Naive thymus-derived CD4-positive, alpha-beta T cell (primary cell): Measurements from ENCODE around the gene SLCO6A1. TPM values are rescaled to one million over a fixed set of nuclear protein-coding genes. Genes with fewer than 3 reads are reported as not detected.

Experiments
- ATAC-seq: fragments of 150-1000 bp; cut with Tn5 transposase; 2 replicates; pipeline ENCODE4 v1.10.0; 2021; ENCODE audit warnings: mild to moderate bottlenecking, moderate library complexity
- CTCF ChIA-PET: fragments of 350-600 bp; sonication (Branson Sonifier 250); formaldehyde crosslinking; loops from one replicate; lab custom pipeline; 2021; ENCODE audit warnings: antibody characterized with exemption; lab: Charles Lee
- POLR2A ChIA-PET: fragments of 350-600 bp; sonication (Branson Sonifier 250); formaldehyde crosslinking; loops from one replicate; lab custom pipeline; 2021; ENCODE audit warnings: antibody characterized with exemption, inconsistent platforms; lab: Charles Lee
- DNase-seq, 9 donors: peaks; one replicate each; pipeline versions ENCODE4 v3.0.0 to v3.0.0-alpha.2; 2020 to 2022; ENCODE audit warnings: mixed read lengths in 1 of 9
- H3K27ac ChIP-seq: one replicate; pipeline ENCODE4 v1.7.0; 2013; ENCODE audit warnings: mild to moderate bottlenecking, low read depth, low read length, moderate library complexity
- H3K27me3 ChIP-seq, 2 donors: one replicate each; pipeline ENCODE4 v1.7.0; 2013; ENCODE audit warnings: low read length in 2 of 2, mild to moderate bottlenecking in 2 of 2, moderate library complexity in 2 of 2; ENCODE audit not compliant: control insufficient read depth in 2 of 2, insufficient read depth in 2 of 2
- H3K36me3 ChIP-seq, 3 experiments: 1 replicate in 2 of 3; 2 replicates in 1 of 3; pipeline ENCODE4 v1.7.0; 2013; ENCODE audit warnings: low read length in 3 of 3, mild to moderate bottlenecking in 3 of 3, moderate library complexity in 1 of 3; ENCODE audit not compliant: insufficient read depth in 3 of 3, control insufficient read depth in 2 of 3
- H3K4me1 ChIP-seq, 2 donors: one replicate each; pipeline ENCODE4 v1.7.0; 2013; ENCODE audit warnings: low read length in 2 of 2, mild to moderate bottlenecking in 2 of 2, moderate library complexity in 1 of 2; ENCODE audit not compliant: control insufficient read depth in 2 of 2, insufficient read depth in 2 of 2
- H3K4me3 ChIP-seq: 2 replicates; pipeline ENCODE4 v1.7.0; 2013; ENCODE audit warnings: mild to moderate bottlenecking, low read length
- H3K9me3 ChIP-seq, 3 experiments: 1 replicate in 2 of 3; 2 replicates in 1 of 3; pipeline ENCODE4 v1.7.0; 2013; ENCODE audit warnings: low read length in 3 of 3; ENCODE audit not compliant: control insufficient read depth in 2 of 3
- H3K27ac Mint-ChIP-seq, 9 donors: one replicate each; pipeline ENCODE4 v1.8.0; 2020 to 2022; ENCODE audit warnings: mixed read lengths in 9 of 9, mild to moderate bottlenecking in 8 of 9, moderate library complexity in 5 of 9, inconsistent platforms in 2 of 9
- H3K27me3 Mint-ChIP-seq, 5 donors: one replicate each; pipeline ENCODE4 v1.8.0; 2021 to 2022; ENCODE audit warnings: mixed read lengths in 5 of 5, mild to moderate bottlenecking in 1 of 5
- H3K36me3 Mint-ChIP-seq, 5 donors: one replicate each; pipeline ENCODE4 v1.8.0; 2020 to 2022; ENCODE audit warnings: mixed read lengths in 5 of 5, mild to moderate bottlenecking in 3 of 5, inconsistent platforms in 1 of 5
- H3K4me1 Mint-ChIP-seq, 7 donors: one replicate each; pipeline ENCODE4 v1.8.0; 2020 to 2022; ENCODE audit warnings: mixed read lengths in 7 of 7, mild to moderate bottlenecking in 3 of 7, inconsistent platforms in 1 of 7
- H3K4me3 Mint-ChIP-seq, 10 donors: one replicate each; pipeline ENCODE4 v1.8.0; 2020 to 2022; ENCODE audit warnings: mild to moderate bottlenecking in 10 of 10, mixed read lengths in 10 of 10, moderate library complexity in 6 of 10, inconsistent platforms in 2 of 10
- H3K9me3 Mint-ChIP-seq, 11 donors: one replicate each; pipeline ENCODE4 v1.8.0; 2020 to 2022; ENCODE audit warnings: mixed read lengths in 11 of 11, mild to moderate bottlenecking in 4 of 11, inconsistent platforms in 1 of 11, moderate library complexity in 1 of 11
- intact Hi-C, 2 donors: fragments of 100-400 bp; cut with micrococcal nuclease; formaldehyde crosslinking; loops; one replicate each; pipeline ENCODE4 v1.15.1; 2023
- polyA plus RNA-seq, 2 donors: library from polyadenylated mRNA; unstranded; fragments of 300-500 nt; fragmentation: Illumina TruSeq; gene quantifications; one replicate each; pipeline ENCODE4 v1.2.3, GENCODE V29; 2021
- total RNA-seq, 6 experiments: library from RNA in 5 of 6; stranded (reverse) in 5 of 6; gene quantifications; 1 replicate in 5 of 6; 2 replicates in 1 of 6; pipeline ENCODE4 v1.2.3 and lab custom pipeline; 2021 to 2026

SLCO6A1 gene
- total and polyA plus RNA-seq, 7 experiments from 2014 or later, result not detected

DNA sequence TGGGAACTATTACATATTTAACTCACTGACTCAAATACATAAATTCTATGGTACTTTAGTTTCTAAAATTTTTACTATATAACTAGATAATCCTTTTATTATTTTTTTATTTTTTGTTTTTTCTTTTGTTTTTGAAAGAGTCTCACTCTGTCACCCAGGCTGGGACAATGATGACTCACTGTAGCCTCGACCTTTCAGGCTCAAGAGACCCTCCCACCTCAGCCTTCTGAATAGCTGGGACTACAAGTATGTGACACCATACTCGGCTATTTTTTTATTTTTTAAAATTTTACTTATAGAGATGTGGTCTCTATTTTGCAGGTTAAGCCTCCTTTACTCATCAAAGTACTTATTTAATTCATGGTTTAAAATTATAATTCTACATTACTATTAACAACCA is 110.6 kb downstream of the SLCO6A1 start:
- ATAC-seq, result no peak

DNA sequence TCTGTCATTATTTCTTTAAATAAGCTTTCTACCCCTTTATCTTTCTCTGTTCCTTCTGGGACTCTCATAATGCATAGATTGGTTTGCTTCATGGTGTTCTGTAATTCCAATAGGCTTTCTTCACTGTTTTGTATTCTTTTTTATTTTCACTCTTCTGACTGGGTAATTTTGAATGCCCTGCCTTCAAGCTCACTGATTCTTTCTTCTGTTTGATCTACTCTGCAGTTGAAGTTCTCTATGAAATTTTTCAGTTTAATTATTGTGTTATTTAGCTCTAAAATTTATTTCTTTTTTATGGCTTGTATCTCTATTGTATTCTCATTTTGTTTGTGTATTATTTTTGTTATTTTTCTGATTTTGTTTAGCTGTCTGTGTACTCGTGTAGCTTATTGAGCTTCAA is 113.4 kb downstream of the SLCO6A1 start:
- Histone ChIP-seq H3K27me3 (no peaks in the 10 kb centered on the region), H3K4me3 (no peak overlapping the region), H3K4me1 (no peaks in the 10 kb centered on the region), H3K9me3 (peaks cover 0 to 12% (median 0%) of the 10 kb centered on the region in 3 experiments), H3K36me3 (no peaks in the 10 kb centered on the region), H3K27ac (no peak overlapping the region)
- no peak for ATAC-seq
- ChIA-PET CTCF (no interaction called here), POLR2A (no interaction called here)
- Mint-ChIP-seq H3K4me3 (no peak overlapping the region), H3K4me1 (no peaks in the 10 kb centered on the region), H3K36me3 (no peaks in the 10 kb centered on the region), H3K27me3 (peaks cover 0 to 4% (median 0%) of the 10 kb centered on the region in 5 donors), H3K27ac (no peak overlapping the region), H3K9me3 (peaks cover 0 to 24% (median 12%) of the 10 kb centered on the region in 11 donors)
- no peak for DNase-seq
- intact Hi-C loops, result no loop called here

More for the DNA sequence above, 110.6 kb downstream of the SLCO6A1 start:
- no peak for DNase-seq
- no peaks in the 10 kb centered on the region for H3K36me3 ChIP-seq
- peaks cover 0 to 24% (median 12%) of the 10 kb centered on the region in 11 donors for H3K9me3 Mint-ChIP-seq
- ChIA-PET CTCF (no interaction called here), POLR2A (no interaction called here)
- no peaks in the 10 kb centered on the region for H3K4me1 Mint-ChIP-seq
- no peaks in the 10 kb centered on the region for H3K36me3 Mint-ChIP-seq
- H3K27ac Mint-ChIP-seq, result no peak overlapping the region
- no peak overlapping the region for H3K4me3 Mint-ChIP-seq
- peaks cover 0 to 5% (median 0%) of the 10 kb centered on the region in 5 donors for H3K27me3 Mint-ChIP-seq
- no peaks in the 10 kb centered on the region for H3K4me1 ChIP-seq
- peaks cover 0 to 12% (median 0%) of the 10 kb centered on the region in 3 experiments for H3K9me3 ChIP-seq
- no peak overlapping the region for H3K27ac ChIP-seq
- H3K27me3 ChIP-seq, result no peaks in the 10 kb centered on the region
- intact Hi-C loops, result no loop called here
- H3K4me3 ChIP-seq, result no peak overlapping the region

DNA sequence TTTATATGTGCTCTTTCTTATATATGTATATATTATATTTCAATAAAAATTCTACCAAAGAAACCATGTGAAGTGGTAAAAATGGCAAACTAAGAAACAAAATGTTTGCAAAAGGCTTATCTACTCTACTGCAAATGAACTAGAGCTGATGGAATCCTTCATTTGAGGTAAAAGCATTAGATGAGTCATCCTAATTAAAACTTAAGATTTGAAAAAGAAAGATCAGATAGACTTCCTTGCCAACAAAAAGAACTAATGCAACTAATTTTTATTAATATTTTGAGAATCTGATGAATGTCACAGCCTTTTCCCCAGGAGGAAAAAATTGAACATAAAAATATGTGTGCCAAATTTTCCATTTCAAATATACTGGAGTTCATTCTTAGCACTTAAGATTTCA is 118.6 kb downstream of the SLCO6A1 start:
- Histone ChIP-seq H3K9me3 (no peaks in the 10 kb centered on the region), H3K4me1 (no peaks in the 10 kb centered on the region), H3K27me3 (no peaks in the 10 kb centered on the region), H3K36me3 (no peaks in the 10 kb centered on the region), H3K27ac (no peak overlapping the region), H3K4me3 (no peak overlapping the region)
- H3K36me3 Mint-ChIP-seq, result no peaks in the 10 kb centered on the region
- intact Hi-C loops, result no loop called here
- H3K27me3 Mint-ChIP-seq, result no peaks in the 10 kb centered on the region
- POLR2A ChIA-PET, result no interaction called here
- CTCF ChIA-PET, result no interaction called here
- ATAC-seq (no peak), DNase-seq (no peak)
- no peak overlapping the region for H3K4me3 Mint-ChIP-seq
- H3K9me3 Mint-ChIP-seq, result peaks cover 0 to 18% (median 7%) of the 10 kb centered on the region in 11 donors
- H3K27ac Mint-ChIP-seq, result no peak overlapping the region
- no peaks in the 10 kb centered on the region for H3K4me1 Mint-ChIP-seq

DNA sequence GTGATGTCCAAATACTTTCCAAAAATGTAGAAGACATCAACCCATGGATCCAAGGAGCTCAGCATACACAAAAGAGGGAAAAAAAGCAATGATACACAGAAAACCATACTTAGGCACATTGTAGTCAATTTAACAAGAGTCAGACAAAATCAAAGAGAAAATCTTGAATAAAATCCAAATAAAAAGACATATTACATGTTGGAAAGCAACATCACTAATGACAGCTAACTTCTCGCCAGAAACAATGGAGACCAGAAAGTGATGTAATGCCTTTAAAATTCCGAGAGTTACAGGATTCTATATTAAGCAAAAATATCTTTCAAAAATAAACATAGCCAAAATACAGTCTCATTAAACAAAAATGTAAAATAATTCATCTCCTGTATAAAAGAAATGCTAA is 122.9 kb downstream of the SLCO6A1 start:
- H3K9me3 ChIP-seq, result no peaks in the 10 kb centered on the region
- no peaks in the 10 kb centered on the region for H3K27me3 ChIP-seq
- ChIA-PET POLR2A (no interaction called here), CTCF (no interaction called here)
- DNase-seq (no peak), ATAC-seq (no peak)
- no peaks in the 10 kb centered on the region for H3K36me3 ChIP-seq
- no peaks in the 10 kb centered on the region for H3K36me3 Mint-ChIP-seq
- intact Hi-C loops, result no loop called here
- no peak overlapping the region for H3K4me3 ChIP-seq
- H3K4me1 ChIP-seq, result no peaks in the 10 kb centered on the region
- no peak overlapping the region for H3K27ac ChIP-seq
- H3K9me3 Mint-ChIP-seq, result peaks cover 0 to 5% (median 0%) of the 10 kb centered on the region in 11 donors
- no peaks in the 10 kb centered on the region for H3K27me3 Mint-ChIP-seq
- H3K4me1 Mint-ChIP-seq, result no peaks in the 10 kb centered on the region
- H3K27ac Mint-ChIP-seq, result no peak overlapping the region
- no peak overlapping the region for H3K4me3 Mint-ChIP-seq

- ATAC-seq, result no peak
- DNase-seq, result no peak
- Histone ChIP-seq H3K36me3 (no peaks in the 10 kb centered on the region), H3K4me3 (no peak overlapping the region), H3K27ac (no peak overlapping the region), H3K27me3 (no peaks in the 10 kb centered on the region), H3K9me3 (no peaks in the 10 kb centered on the region), H3K4me1 (no peaks in the 10 kb centered on the region)
- no peaks in the 10 kb centered on the region for H3K4me1 Mint-ChIP-seq
- no peak overlapping the region for H3K27ac Mint-ChIP-seq
- H3K9me3 Mint-ChIP-seq, result peaks cover 0 to 5% (median 0%) of the 10 kb centered on the region in 11 donors
- intact Hi-C loops, result no loop called here
- ChIA-PET CTCF (no interaction called here), POLR2A (no interaction called here)
- H3K36me3 Mint-ChIP-seq, result no peaks in the 10 kb centered on the region
- H3K27me3 Mint-ChIP-seq, result no peaks in the 10 kb centered on the region
- H3K4me3 Mint-ChIP-seq, result no peak overlapping the region
Measured at GRCh38 chr5:102375272-102375671, 123.5 kb downstream of the SLCO6A1 start.

DNA sequence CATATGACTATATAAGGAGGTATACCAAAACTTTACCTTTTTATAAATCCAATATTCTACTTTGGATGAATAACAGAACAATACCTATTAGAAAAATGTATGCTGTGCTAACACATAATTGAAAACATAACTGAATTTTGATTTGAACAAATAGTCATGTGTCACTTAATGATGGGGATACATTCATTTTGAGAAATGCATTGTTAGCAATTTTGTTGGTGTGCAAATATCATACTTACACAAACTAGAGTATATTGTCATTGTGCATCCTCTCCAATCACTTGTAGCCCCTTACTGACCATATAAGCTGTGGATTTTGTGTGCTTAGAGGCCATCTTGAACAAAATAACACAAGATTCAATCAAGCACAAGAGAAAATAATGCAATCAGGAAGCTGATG is 130.4 kb downstream of the SLCO6A1 start:
- H3K4me1 ChIP-seq, result no peaks in the 10 kb centered on the region
- no peak overlapping the region for H3K27ac Mint-ChIP-seq
- peaks cover 0 to 1% (median 0%) of the 10 kb centered on the region in 11 donors for H3K9me3 Mint-ChIP-seq
- DNase-seq (no peak), ATAC-seq (no peak)
- H3K27ac ChIP-seq, result no peak overlapping the region
- no peaks in the 10 kb centered on the region for H3K27me3 ChIP-seq
- no peaks in the 10 kb centered on the region for H3K9me3 ChIP-seq
- ChIA-PET POLR2A (no interaction called here), CTCF (no interaction called here)
- no peak overlapping the region for H3K4me3 ChIP-seq
- H3K27me3 Mint-ChIP-seq, result no peaks in the 10 kb centered on the region
- H3K36me3 Mint-ChIP-seq, result no peaks in the 10 kb centered on the region
- H3K4me1 Mint-ChIP-seq, result no peaks in the 10 kb centered on the region
- intact Hi-C loops, result no loop called here
- no peak overlapping the region for H3K4me3 Mint-ChIP-seq
- H3K36me3 ChIP-seq, result no peaks in the 10 kb centered on the region

DNA sequence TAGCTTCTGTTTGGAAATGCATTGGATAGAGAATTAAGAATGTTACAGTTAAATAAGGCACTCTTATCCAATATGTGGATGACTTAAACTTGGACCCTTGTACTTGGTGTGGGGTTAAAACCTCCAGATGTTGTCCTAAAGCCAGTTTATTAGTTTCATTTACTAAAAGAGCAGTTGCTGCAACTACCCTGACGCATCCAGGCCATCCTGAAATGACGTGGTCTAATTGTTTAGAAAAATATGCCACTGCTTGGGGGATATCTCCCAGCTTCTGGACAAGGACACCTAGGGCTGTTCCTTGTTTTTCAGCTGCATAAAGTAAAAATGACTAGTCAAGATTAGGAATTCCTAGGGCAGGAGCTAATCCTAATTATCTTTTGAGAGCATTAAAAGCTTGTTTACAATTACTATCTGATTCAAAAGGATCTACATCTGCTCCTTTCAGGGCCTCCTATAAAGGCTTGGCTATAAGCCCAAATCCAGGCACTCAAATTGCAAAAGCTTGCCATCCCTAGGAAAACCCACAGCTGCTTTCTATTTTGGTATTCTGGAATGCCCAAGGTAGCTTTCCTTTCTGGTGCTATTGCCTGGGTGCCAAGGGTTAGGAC is 157.0 kb downstream of the SLCO6A1 start:
- peaks cover 0 to 3% (median 0%) of the 10 kb centered on the region in 11 donors for H3K9me3 Mint-ChIP-seq
- Histone ChIP-seq H3K4me3 (no peak overlapping the region), H3K27me3 (no peaks in the 10 kb centered on the region), H3K9me3 (no peaks in the 10 kb centered on the region), H3K36me3 (no peaks in the 10 kb centered on the region), H3K4me1 (no peaks in the 10 kb centered on the region), H3K27ac (no peak overlapping the region)
- DNase-seq (no peak), ATAC-seq (no peak)
- POLR2A ChIA-PET, result no interaction called here
- H3K36me3 Mint-ChIP-seq, result no peaks in the 10 kb centered on the region
- H3K4me3 Mint-ChIP-seq, result no peak overlapping the region
- no peak overlapping the region for H3K27ac Mint-ChIP-seq
- intact Hi-C loops, result no loop called here
- CTCF ChIA-PET, result no interaction called here
- H3K27me3 Mint-ChIP-seq, result peaks cover 0 to 18% (median 0%) of the 10 kb centered on the region in 5 donors
- peaks cover 0 to 2% (median 0%) of the 10 kb centered on the region in 7 donors for H3K4me1 Mint-ChIP-seq
